ENCODE data around the gene THOC5.

The THOC5 gene

DNA sequence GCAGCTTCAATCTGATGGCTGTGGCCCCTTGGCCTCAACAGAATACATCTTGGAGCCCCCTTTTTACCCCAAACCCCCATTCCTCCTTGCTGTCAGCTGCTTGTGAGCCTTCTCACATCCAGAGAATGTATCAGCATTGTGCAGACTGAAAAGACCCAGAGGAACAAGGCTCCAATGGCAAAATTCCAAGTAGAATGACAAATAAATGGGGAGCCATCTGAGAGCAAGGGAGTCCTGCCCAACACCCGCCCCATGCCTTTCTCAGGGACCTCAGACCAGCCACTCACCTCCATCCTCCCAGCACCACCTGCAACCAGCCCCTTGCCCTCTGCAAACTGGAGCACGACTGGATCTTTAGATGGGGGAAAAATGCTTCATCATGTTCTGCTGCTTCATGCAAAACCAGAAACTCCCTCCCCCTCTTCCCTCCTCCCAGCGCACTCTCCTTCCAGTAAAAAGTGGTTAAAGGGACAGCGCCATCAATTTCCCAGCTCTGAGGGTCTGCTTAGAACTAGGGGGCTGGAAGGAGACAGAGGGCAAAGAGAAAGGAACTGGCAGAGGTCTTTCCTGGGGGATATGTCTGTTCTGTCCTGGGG is 75.7 kb downstream of the THOC5 start:
- no peaks in the 10 kb centered on the region for H3K9me3 ChIP-seq (ENCODE audit: severe bottlenecking)
- no peaks in the 10 kb centered on the region for H3K27me3 ChIP-seq (ENCODE audit: insufficient read depth, low read depth, severe bottlenecking)
- TF ChIP-seq, protein P1, sequence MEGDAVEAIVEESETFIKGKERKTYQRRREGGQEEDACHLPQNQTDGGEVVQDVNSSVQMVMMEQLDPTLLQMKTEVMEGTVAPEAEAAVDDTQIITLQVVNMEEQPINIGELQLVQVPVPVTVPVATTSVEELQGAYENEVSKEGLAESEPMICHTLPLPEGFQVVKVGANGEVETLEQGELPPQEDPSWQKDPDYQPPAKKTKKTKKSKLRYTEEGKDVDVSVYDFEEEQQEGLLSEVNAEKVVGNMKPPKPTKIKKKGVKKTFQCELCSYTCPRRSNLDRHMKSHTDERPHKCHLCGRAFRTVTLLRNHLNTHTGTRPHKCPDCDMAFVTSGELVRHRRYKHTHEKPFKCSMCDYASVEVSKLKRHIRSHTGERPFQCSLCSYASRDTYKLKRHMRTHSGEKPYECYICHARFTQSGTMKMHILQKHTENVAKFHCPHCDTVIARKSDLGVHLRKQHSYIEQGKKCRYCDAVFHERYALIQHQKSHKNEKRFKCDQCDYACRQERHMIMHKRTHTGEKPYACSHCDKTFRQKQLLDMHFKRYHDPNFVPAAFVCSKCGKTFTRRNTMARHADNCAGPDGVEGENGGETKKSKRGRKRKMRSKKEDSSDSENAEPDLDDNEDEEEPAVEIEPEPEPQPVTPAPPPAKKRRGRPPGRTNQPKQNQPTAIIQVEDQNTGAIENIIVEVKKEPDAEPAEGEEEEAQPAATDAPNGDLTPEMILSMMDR (IDR thresholded peaks at IDR 0.05; ENCODE audit: low read depth, low read length) = no peak
- DNase-seq = no peak
- no peaks in the 10 kb centered on the region for H3K36me3 ChIP-seq
- H3K27ac ChIP-seq = 0 out of 2 replicates have a peak overlapping the region, but pooled peaks have one; percentile 32
- H3K4me3 ChIP-seq (ENCODE audit: low read depth, low read length) = no peak overlapping the region

DNA sequence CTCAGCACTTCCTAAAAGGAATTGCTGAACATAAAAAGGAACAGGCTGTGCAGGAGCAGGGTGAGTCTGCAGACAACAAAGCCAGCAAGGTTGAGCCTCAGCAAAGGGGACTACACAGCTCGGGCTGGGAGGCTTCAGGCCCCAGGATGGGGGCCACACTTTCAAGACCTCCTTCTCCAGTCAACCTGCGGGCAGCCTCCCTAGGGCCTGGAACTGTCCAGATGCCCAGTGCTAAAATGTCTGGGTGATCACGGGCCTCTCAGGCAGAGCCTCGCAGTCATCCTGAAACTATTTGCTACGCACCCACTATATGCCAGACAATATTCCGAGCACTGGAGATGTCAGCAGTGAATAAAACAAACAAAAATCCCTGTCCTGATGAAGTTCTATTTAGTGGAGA is 77.4 kb downstream of the THOC5 start:
- no peak for DNase-seq
- no peaks in the 10 kb centered on the region for H3K9me3 ChIP-seq (ENCODE audit: severe bottlenecking)
- no peak overlapping the region for H3K27ac ChIP-seq
- H3K36me3 ChIP-seq = no peaks in the 10 kb centered on the region
- H3K4me3 ChIP-seq (ENCODE audit: low read depth, low read length) = no peak overlapping the region
- no peaks in the 10 kb centered on the region for H3K27me3 ChIP-seq (ENCODE audit: insufficient read depth, low read depth, severe bottlenecking)
- TF ChIP-seq, protein P1 (IDR thresholded peaks at IDR 0.05; ENCODE audit: low read depth, low read length) = no peak

- no peak overlapping the region for H3K4me3 ChIP-seq (ENCODE audit: low read depth, low read length)
- no peaks in the 10 kb centered on the region for H3K36me3 ChIP-seq
- TF ChIP-seq, protein P1 (IDR thresholded peaks at IDR 0.05; ENCODE audit: low read depth, low read length) = no peak
- H3K27ac ChIP-seq = 0 out of 2 replicates have a peak overlapping the region, but pooled peaks have one; percentile 39
- peak; percentile 66 for DNase-seq
- H3K27me3 ChIP-seq (ENCODE audit: insufficient read depth, low read depth, severe bottlenecking) = no peaks in the 10 kb centered on the region
- H3K9me3 ChIP-seq (ENCODE audit: severe bottlenecking) = no peaks in the 10 kb centered on the region
These were observed 78.0 kb downstream of the THOC5 start for GRCh38 chr22:29475550-29475949.

DNA sequence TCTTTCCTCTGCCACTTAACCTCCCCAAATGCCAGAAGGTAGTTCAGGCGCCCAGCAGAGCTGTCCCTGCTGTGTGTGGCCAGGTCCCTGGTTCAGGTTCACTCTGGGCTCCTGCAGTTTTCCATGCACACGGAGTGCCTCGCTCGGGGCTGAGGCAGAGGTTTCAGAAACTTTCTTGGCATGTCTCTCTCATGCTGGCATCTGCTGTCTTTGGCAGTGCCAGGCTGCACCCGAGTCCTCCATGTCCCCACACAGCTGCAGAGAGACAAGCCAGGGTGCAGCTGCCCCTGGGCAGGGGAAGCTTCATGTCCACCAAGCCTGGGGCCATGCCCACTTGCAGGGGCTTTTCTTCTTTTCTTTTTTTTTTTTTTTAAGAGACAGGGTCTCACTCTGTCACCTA is 80.6 kb downstream of the THOC5 start:
- H3K4me3 ChIP-seq (ENCODE audit: low read depth, low read length) = no peak overlapping the region
- H3K9me3 ChIP-seq (ENCODE audit: severe bottlenecking) = no peaks in the 10 kb centered on the region
- no peak overlapping the region for H3K27ac ChIP-seq
- TF ChIP-seq, protein P1 (IDR thresholded peaks at IDR 0.05; ENCODE audit: low read depth, low read length) = no peak
- no peak for DNase-seq
- H3K36me3 ChIP-seq = no peaks in the 10 kb centered on the region
- H3K27me3 ChIP-seq (ENCODE audit: insufficient read depth, low read depth, severe bottlenecking) = no peaks in the 10 kb centered on the region

- Histone ChIP-seq H3K27me3 (ENCODE audit: insufficient read depth, low read depth, severe bottlenecking) (no peaks in the 10 kb centered on the region), H3K9me3 (ENCODE audit: severe bottlenecking) (no peaks in the 10 kb centered on the region), H3K27ac (no peak overlapping the region), H3K36me3 (no peaks in the 10 kb centered on the region), H3K4me3 (ENCODE audit: low read depth, low read length) (no peak overlapping the region)
- TF ChIP-seq, protein P1 (IDR thresholded peaks at IDR 0.05; ENCODE audit: low read depth, low read length) = peak; percentile 72
- DNase-seq = no peak
These were observed 83.2 kb downstream of the THOC5 start for GRCh38 chr22:29470159-29470855.

Data from WERI-Rb-1 (cell line).